Neural cell (in vitro differentiated cells): ENCODE measurements around the gene NPC1.

Source experiments
- EP300 ChIP-seq: fragments of 450-650 bp; conservative IDR thresholded peaks from 2 replicates; pipeline ENCODE4 v1.6.1; 2014; ENCODE audit warnings: antibody characterized with exemption, mild to moderate bottlenecking, moderate library complexity; ENCODE audit not compliant: poor library complexity, severe bottlenecking
- EZH2 ChIP-seq: fragments of 200-600, 300-800 bp; shearing (Covaris generic), sonication (generic); IDR thresholded peaks from 2 replicates; pipeline ENCODE4 v1.6.1; 2014; ENCODE audit warnings: antibody characterized with exemption, low read length, borderline replicate concordance, mild to moderate bottlenecking; ENCODE audit not compliant: insufficient read depth, poor library complexity, severe bottlenecking
- POLR2AphosphoS5 ChIP-seq: IDR thresholded peaks from 2 replicates; pipeline ENCODE4 v1.6.1; 2012
- RAD21 ChIP-seq: fragments of 450-650 bp; conservative IDR thresholded peaks from 2 replicates; pipeline ENCODE4 v1.6.1; 2014; ENCODE audit warnings: antibody characterized with exemption, mild to moderate bottlenecking, moderate library complexity
- SMC3 ChIP-seq: fragments of 450-650 bp; conservative IDR thresholded peaks from 2 replicates; pipeline ENCODE4 v1.6.1; 2014; ENCODE audit warnings: antibody characterized with exemption, mild to moderate bottlenecking, moderate library complexity; ENCODE audit not compliant: poor library complexity
- TF ChIP-seq, protein P1 (sequence below): fragments of 450-650 bp; IDR thresholded peaks from 2 replicates; pipeline ENCODE4 v1.5.1; 2014; ENCODE audit warnings: antibody characterized with exemption, mild to moderate bottlenecking, moderate library complexity; ENCODE audit not compliant: poor library complexity, severe bottlenecking
- TF ChIP-seq, protein P2 (sequence below): IDR thresholded peaks from 2 replicates; pipeline ENCODE4 v1.6.1; 2012; ENCODE audit warnings: borderline replicate concordance

DNA sequence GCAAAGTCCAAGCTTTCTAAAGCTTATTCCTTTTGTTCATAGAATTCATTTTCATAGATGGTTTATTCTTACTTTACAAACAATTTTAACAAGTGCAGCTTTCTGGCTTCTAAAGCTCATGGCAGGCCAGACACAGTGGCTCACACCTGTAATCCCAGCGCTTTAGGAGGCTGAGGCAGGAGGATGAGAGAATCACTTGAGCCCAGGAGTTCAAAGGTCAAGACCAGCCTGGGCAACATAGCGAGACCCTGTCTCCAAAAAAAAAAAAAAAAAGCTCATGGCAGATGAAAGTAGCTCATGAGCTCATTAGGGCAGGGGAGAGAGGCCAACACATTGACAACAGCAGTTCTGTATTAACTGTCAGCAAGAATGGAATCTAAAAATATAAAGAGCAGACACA lies 28.1 kb upstream of the NPC1 start:
- TF ChIP-seq, protein P1, sequence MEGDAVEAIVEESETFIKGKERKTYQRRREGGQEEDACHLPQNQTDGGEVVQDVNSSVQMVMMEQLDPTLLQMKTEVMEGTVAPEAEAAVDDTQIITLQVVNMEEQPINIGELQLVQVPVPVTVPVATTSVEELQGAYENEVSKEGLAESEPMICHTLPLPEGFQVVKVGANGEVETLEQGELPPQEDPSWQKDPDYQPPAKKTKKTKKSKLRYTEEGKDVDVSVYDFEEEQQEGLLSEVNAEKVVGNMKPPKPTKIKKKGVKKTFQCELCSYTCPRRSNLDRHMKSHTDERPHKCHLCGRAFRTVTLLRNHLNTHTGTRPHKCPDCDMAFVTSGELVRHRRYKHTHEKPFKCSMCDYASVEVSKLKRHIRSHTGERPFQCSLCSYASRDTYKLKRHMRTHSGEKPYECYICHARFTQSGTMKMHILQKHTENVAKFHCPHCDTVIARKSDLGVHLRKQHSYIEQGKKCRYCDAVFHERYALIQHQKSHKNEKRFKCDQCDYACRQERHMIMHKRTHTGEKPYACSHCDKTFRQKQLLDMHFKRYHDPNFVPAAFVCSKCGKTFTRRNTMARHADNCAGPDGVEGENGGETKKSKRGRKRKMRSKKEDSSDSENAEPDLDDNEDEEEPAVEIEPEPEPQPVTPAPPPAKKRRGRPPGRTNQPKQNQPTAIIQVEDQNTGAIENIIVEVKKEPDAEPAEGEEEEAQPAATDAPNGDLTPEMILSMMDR = no peak
- TF ChIP-seq POLR2AphosphoS5 (no peak), RAD21 (no peak), SMC3 (no peak), EP300 (no peak), EZH2 (no peak)
- TF ChIP-seq, protein P2, sequence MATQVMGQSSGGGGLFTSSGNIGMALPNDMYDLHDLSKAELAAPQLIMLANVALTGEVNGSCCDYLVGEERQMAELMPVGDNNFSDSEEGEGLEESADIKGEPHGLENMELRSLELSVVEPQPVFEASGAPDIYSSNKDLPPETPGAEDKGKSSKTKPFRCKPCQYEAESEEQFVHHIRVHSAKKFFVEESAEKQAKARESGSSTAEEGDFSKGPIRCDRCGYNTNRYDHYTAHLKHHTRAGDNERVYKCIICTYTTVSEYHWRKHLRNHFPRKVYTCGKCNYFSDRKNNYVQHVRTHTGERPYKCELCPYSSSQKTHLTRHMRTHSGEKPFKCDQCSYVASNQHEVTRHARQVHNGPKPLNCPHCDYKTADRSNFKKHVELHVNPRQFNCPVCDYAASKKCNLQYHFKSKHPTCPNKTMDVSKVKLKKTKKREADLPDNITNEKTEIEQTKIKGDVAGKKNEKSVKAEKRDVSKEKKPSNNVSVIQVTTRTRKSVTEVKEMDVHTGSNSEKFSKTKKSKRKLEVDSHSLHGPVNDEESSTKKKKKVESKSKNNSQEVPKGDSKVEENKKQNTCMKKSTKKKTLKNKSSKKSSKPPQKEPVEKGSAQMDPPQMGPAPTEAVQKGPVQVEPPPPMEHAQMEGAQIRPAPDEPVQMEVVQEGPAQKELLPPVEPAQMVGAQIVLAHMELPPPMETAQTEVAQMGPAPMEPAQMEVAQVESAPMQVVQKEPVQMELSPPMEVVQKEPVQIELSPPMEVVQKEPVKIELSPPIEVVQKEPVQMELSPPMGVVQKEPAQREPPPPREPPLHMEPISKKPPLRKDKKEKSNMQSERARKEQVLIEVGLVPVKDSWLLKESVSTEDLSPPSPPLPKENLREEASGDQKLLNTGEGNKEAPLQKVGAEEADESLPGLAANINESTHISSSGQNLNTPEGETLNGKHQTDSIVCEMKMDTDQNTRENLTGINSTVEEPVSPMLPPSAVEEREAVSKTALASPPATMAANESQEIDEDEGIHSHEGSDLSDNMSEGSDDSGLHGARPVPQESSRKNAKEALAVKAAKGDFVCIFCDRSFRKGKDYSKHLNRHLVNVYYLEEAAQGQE = no peak
